SK-N-SH (cell line): ENCODE results near the gene PGM5. TPM values are rescaled to one million over a fixed set of nuclear protein-coding genes. Genes with fewer than 3 reads are reported as not detected.

Experiments
- CTCF ChIA-PET: fragments of 300-600, 350-600 bp; formaldehyde crosslinking; extraction: SDS; loops from one replicate; lab custom pipeline; 2021; lab: Yijun Ruan, JAX
- POLR2A ChIA-PET: fragments of 350-600 bp; sonication (Branson Sonifier 250); formaldehyde crosslinking; extraction: SDS; loops from one replicate; lab custom pipeline; 2020; ENCODE audit warnings: antibody characterized with exemption, inconsistent platforms; lab: Yijun Ruan, JAX
- DNase-seq: peaks from one replicate; pipeline ENCODE4 v3.0.0; 2012
- H2AFZ ChIP-seq: fragments of 200-600 bp; sonication (generic); 2 replicates; pipeline ENCODE4 v1.8.1; 2016; ENCODE audit warnings: antibody characterized with exemption, mild to moderate bottlenecking, low read depth
- H3F3A ChIP-seq: fragments of 200-600 bp; sonication (generic); replicated peaks from 2 replicates; pipeline ENCODE3; 2016; ENCODE audit warnings: antibody characterized with exemption, mild to moderate bottlenecking; ENCODE audit not compliant: insufficient read depth
- H3K27ac ChIP-seq, 2 experiments: fragments of 200-500 bp in 1 of 2; fragments of 200-600 bp in 1 of 2; sonication (Bioruptor generic) in 1 of 2; sonication (generic), shearing (Covaris generic) in 1 of 2; 2 replicates each; pipeline versions ENCODE4 v1.5.1 to v1.6.1; 2014 to 2016; ENCODE audit warnings: low read depth in 2 of 2, inconsistent platforms in 1 of 2, low read length in 1 of 2, mild to moderate bottlenecking in 1 of 2, mixed read lengths in 1 of 2
- H3K27me3 ChIP-seq: fragments of 200-600 bp; sonication (generic), shearing (Covaris generic); 2 replicates; pipeline ENCODE4 v1.6.1; 2016; ENCODE audit warnings: mixed run types; ENCODE audit not compliant: insufficient read depth
- H3K36me3 ChIP-seq, 2 experiments: fragments of 200-500 bp in 1 of 2; fragments of 200-600 bp in 1 of 2; sonication (Bioruptor generic) in 1 of 2; sonication (generic) in 1 of 2; replicated peaks in 1 of 2; 2 replicates each; pipeline versions ENCODE3 to v1.5.1; 2014 to 2016; ENCODE audit warnings: low read length in 1 of 2, mild to moderate bottlenecking in 1 of 2; ENCODE audit not compliant: insufficient read depth in 2 of 2, control insufficient read depth in 1 of 2
- H3K4me1 ChIP-seq, 2 experiments: fragments of 200-500 bp in 1 of 2; fragments of 200-600 bp in 1 of 2; sonication (Bioruptor generic) in 1 of 2; sonication (generic), shearing (Covaris generic) in 1 of 2; 2 replicates each; pipeline versions ENCODE4 v1.5.1 to v1.6.1; 2014 to 2016; ENCODE audit warnings: low read depth in 1 of 2, low read length in 1 of 2, mixed run types in 1 of 2; ENCODE audit not compliant: insufficient read depth in 2 of 2, control insufficient read depth in 1 of 2
- H3K4me2 ChIP-seq: fragments of 200-600 bp; sonication (generic), shearing (Covaris generic); 2 replicates; pipeline ENCODE4 v1.6.1; 2017; ENCODE audit warnings: mixed run types
- H3K4me3 ChIP-seq, 2 experiments: fragments of 200-500 bp in 1 of 2; fragments of 200-600 bp in 1 of 2; sonication (Bioruptor generic) in 1 of 2; sonication (generic), shearing (Covaris generic) in 1 of 2; 2 replicates each; pipeline versions ENCODE4 v1.5.1 to v1.8.1; 2014 to 2016; ENCODE audit warnings: low read depth in 2 of 2, inconsistent platforms in 1 of 2, low read length in 1 of 2, mild to moderate bottlenecking in 1 of 2, mixed read lengths in 1 of 2, moderate library complexity in 1 of 2
- H3K79me2 ChIP-seq: fragments of 200-600 bp; sonication (generic); 2 replicates; pipeline ENCODE4 v1.8.1; 2017; ENCODE audit warnings: mild to moderate bottlenecking; ENCODE audit not compliant: insufficient read depth
- H3K9ac ChIP-seq: fragments of 200-600 bp; sonication (generic); 2 replicates; pipeline ENCODE4 v1.6.1; 2017; ENCODE audit warnings: mixed run types
- H3K9me2 ChIP-seq: fragments of 200-600 bp; sonication (generic); 2 replicates; pipeline ENCODE4 v1.6.1; 2017; ENCODE audit warnings: mixed run types
- H3K9me3 ChIP-seq: fragments of 200-600 bp; sonication (generic); 2 replicates; pipeline ENCODE4 v1.6.1; 2017; ENCODE audit warnings: mixed run types, mild to moderate bottlenecking, moderate library complexity
- H4K20me1 ChIP-seq: fragments of 200-600 bp; sonication (generic); 2 replicates; pipeline ENCODE4 v1.6.1; 2017; ENCODE audit warnings: mild to moderate bottlenecking, mixed run types; ENCODE audit not compliant: insufficient read depth
- CHD2 ChIP-seq: fragments of 150-350 bp; IDR thresholded peaks from 2 replicates; pipeline ENCODE4 v1.6.1; 2018; ENCODE audit warnings: low read length; ENCODE audit not compliant: partially characterized antibody
- FOSL2 ChIP-seq: IDR thresholded peaks from 2 replicates; pipeline ENCODE4 v1.4.0; 2012; ENCODE audit warnings: low read depth, mild to moderate bottlenecking, moderate library complexity, borderline replicate concordance
- FOXJ3 ChIP-seq: sonication (generic); formaldehyde crosslinking; IDR thresholded peaks from 2 replicates; pipeline ENCODE4 v1.5.1; 2020; ENCODE audit warnings: mild to moderate bottlenecking, missing genetic modification reagents
- FOXM1 ChIP-seq: IDR thresholded peaks from 2 replicates; pipeline ENCODE4 v1.4.0; 2012; ENCODE audit warnings: low read depth, mild to moderate bottlenecking
- GABPA ChIP-seq: IDR thresholded peaks from 2 replicates; pipeline ENCODE4 v1.4.0; 2012; ENCODE audit warnings: low read depth, mild to moderate bottlenecking
- GATA2 ChIP-seq: sonication (generic); formaldehyde crosslinking; IDR thresholded peaks from 2 replicates; pipeline ENCODE4 v1.5.0; 2020; ENCODE audit warnings: mild to moderate bottlenecking, missing genetic modification reagents
- JUND ChIP-seq: IDR thresholded peaks from 2 replicates; pipeline ENCODE4 v1.4.0; 2012
- MEF2A ChIP-seq: IDR thresholded peaks from 2 replicates; pipeline ENCODE4 v1.4.0; 2012; ENCODE audit warnings: low read depth, borderline replicate concordance
- MXI1 ChIP-seq: IDR thresholded peaks from 2 replicates; pipeline ENCODE4 v1.6.1; 2012; ENCODE audit warnings: mild to moderate bottlenecking, low read depth, low read length, improper control_type of control experiment
- NFIC ChIP-seq: IDR thresholded peaks from 2 replicates; pipeline ENCODE4 v1.4.0; 2012; ENCODE audit warnings: borderline replicate concordance
- RAD21 ChIP-seq: IDR thresholded peaks from 2 replicates; pipeline ENCODE4 v1.6.1; 2012; ENCODE audit warnings: mild to moderate bottlenecking, low read length
- RCOR1 ChIP-seq: fragments of 150-350 bp; IDR thresholded peaks from 2 replicates; pipeline ENCODE4 v1.6.1; 2017; ENCODE audit warnings: antibody characterized with exemption, low read length
- SIN3A ChIP-seq: IDR thresholded peaks from 2 replicates; pipeline ENCODE4 v1.6.1; 2012; ENCODE audit warnings: low read depth, mild to moderate bottlenecking, low read length, moderate library complexity, borderline replicate concordance
- SMC3 ChIP-seq: IDR thresholded peaks from 2 replicates; pipeline ENCODE4 v1.6.1; 2012; ENCODE audit warnings: low read depth, low read length, improper control_type of control experiment
- TAF1 ChIP-seq: IDR thresholded peaks from 2 replicates; pipeline ENCODE4 v1.6.1; 2012; ENCODE audit warnings: low read depth, mild to moderate bottlenecking, low read length, moderate library complexity, borderline replicate concordance
- TCF12 ChIP-seq: IDR thresholded peaks from 2 replicates; pipeline ENCODE4 v1.4.0; 2012
- TEAD4 ChIP-seq: IDR thresholded peaks from 2 replicates; pipeline ENCODE4 v1.4.0; 2012; ENCODE audit warnings: mild to moderate bottlenecking, borderline replicate concordance; ENCODE audit not compliant: insufficient read depth
- YY1 ChIP-seq: IDR thresholded peaks from 2 replicates; pipeline ENCODE4 v1.4.0; 2012; ENCODE audit warnings: low read depth, mild to moderate bottlenecking
- WGBS: methylation state at CpG from one replicate; pipeline ENCODE4 v1.1.6; 2017; ENCODE audit warnings: low lambda C conversion rate; 5-methylcytosine and 5-hydroxymethylcytosine counted together
- polyA plus RNA-seq, 3 experiments: library from polyadenylated mRNA; depleted of rRNA; stranded (reverse); fragments of >200 nt; gene quantifications; 2 replicates each; pipeline ENCODE4 v1.2.3, GENCODE V29; 2012
- TF ChIP-seq, protein P1 (sequence below): fragments of 150-350 bp; IDR thresholded peaks from 2 replicates; pipeline ENCODE4 v1.6.1; 2017; ENCODE audit warnings: antibody characterized with exemption, low read length, low read depth, borderline replicate concordance
- TF ChIP-seq, protein P2 (sequence below): IDR thresholded peaks from 2 replicates; pipeline ENCODE4 v1.4.0; 2012; ENCODE audit warnings: low read depth, borderline replicate concordance
- TF ChIP-seq, protein P3 (sequence below): fragments of 200-600 bp; sonication (generic); IDR thresholded peaks from 2 replicates; pipeline ENCODE4 v1.6.1; 2017; ENCODE audit warnings: antibody characterized with exemption, mild to moderate bottlenecking, moderate library complexity

The PGM5 gene
- polyA plus RNA-seq, 1 of the 3 experiments (the other 2 are of a cell fraction) = not detected

DNA sequence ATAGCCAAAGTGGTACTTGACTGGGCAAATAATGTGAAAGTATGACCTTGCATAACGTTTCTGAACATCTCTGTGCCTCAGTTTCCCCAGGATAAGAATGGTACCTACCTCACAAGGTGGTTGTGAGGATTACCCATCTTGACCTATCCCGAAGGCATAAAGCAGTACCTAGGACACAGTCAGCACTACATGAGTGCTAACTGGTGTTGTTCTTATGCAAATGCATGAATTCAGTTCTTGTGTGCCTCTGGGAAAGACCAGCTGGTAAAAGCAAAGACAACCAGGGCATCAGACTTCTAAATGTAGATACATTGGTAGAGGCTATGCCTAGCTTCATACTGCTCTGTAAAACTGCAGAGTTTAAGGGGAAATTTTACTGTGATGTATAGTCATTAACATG, 206.1 kb downstream of the PGM5 start:
- H3K27ac ChIP-seq = no peak overlapping the region
- ChIA-PET POLR2A (no interaction called here), CTCF (no interaction called here)
- H3K4me2 ChIP-seq = no peak overlapping the region
- no peak for DNase-seq
- H3F3A ChIP-seq = no peaks in the 10 kb centered on the region
- H3K79me2 ChIP-seq = no peaks in the 10 kb centered on the region
- H3K9me2 ChIP-seq = no peaks in the 10 kb centered on the region
- no peaks in the 10 kb centered on the region for H3K9me3 ChIP-seq
- no peak for TF ChIP-seq RCOR1
- TF ChIP-seq FOXM1 = no peak
- TF ChIP-seq TAF1 = no peak
- no peak for TF ChIP-seq FOXJ3 (CRISPR knock-in tag)
- TF ChIP-seq SMC3 = no peak
- no peak for TF ChIP-seq CHD2
- TF ChIP-seq SIN3A = no peak
- no peak for TF ChIP-seq JUND
- TF ChIP-seq MXI1 = no peak
- TF ChIP-seq, protein P1, sequence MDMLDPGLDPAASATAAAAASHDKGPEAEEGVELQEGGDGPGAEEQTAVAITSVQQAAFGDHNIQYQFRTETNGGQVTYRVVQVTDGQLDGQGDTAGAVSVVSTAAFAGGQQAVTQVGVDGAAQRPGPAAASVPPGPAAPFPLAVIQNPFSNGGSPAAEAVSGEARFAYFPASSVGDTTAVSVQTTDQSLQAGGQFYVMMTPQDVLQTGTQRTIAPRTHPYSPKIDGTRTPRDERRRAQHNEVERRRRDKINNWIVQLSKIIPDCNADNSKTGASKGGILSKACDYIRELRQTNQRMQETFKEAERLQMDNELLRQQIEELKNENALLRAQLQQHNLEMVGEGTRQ = no peak
- TF ChIP-seq GABPA = no peak
- TF ChIP-seq RAD21 = no peak
- TF ChIP-seq YY1 = no peak
- TF ChIP-seq, protein P2, sequence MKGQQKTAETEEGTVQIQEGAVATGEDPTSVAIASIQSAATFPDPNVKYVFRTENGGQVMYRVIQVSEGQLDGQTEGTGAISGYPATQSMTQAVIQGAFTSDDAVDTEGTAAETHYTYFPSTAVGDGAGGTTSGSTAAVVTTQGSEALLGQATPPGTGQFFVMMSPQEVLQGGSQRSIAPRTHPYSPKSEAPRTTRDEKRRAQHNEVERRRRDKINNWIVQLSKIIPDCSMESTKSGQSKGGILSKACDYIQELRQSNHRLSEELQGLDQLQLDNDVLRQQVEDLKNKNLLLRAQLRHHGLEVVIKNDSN = no peak
- no peak for TF ChIP-seq FOSL2
- no peak for TF ChIP-seq GATA2
- no peak for TF ChIP-seq MEF2A
- H2AFZ ChIP-seq = no peak overlapping the region
- no peaks in the 10 kb centered on the region for H4K20me1 ChIP-seq
- H3K27me3 ChIP-seq = peaks cover 27% of the 10 kb centered on the region; the same call in 1 of the 2 replicates
- no peak overlapping the region for H3K4me3 ChIP-seq
- WGBS = 5% methylated on average over 2 of the region's 2 CpGs
- H3K36me3 ChIP-seq = no peaks in the 10 kb centered on the region
- H3K4me1 ChIP-seq = no peaks in the 10 kb centered on the region
- no peak overlapping the region for H3K9ac ChIP-seq

DNA sequence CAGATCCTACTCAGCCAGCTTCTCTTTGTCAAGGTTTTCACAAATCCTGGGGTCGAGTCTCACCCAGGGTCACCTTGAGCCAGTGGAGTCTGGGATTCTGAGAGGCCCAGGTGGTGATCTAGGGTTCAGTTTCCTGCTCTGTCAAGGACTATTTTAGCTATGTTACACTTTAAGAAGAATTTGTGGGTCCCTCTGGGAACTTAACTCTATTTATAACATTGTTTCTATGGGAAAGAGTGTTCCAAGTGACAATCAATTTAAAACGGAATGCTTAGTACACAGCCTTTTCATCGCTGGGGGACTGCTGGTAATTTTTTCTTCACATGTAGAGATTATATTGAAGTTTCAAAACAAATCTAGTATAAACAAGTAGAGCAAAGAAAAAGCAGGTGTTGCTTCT, 211.2 kb downstream of the PGM5 start:
- Histone ChIP-seq H3K4me3 (no peak overlapping the region), H3K4me2 (no peak overlapping the region), H3K27me3 (peaks cover 27% of the 10 kb centered on the region; the same call in 1 of the 2 replicates), H3K4me1 (no peaks in the 10 kb centered on the region), H3K9me2 (no peaks in the 10 kb centered on the region), H2AFZ (no peak overlapping the region), H3K79me2 (no peaks in the 10 kb centered on the region), H3K9ac (no peak overlapping the region), H4K20me1 (no peaks in the 10 kb centered on the region), H3K9me3 (no peaks in the 10 kb centered on the region), H3K27ac (no peak overlapping the region), H3F3A (no peaks in the 10 kb centered on the region), H3K36me3 (no peaks in the 10 kb centered on the region)
- TF ChIP-seq SMC3 = no peak
- TF ChIP-seq NFIC = no peak
- TF ChIP-seq, protein P3, sequence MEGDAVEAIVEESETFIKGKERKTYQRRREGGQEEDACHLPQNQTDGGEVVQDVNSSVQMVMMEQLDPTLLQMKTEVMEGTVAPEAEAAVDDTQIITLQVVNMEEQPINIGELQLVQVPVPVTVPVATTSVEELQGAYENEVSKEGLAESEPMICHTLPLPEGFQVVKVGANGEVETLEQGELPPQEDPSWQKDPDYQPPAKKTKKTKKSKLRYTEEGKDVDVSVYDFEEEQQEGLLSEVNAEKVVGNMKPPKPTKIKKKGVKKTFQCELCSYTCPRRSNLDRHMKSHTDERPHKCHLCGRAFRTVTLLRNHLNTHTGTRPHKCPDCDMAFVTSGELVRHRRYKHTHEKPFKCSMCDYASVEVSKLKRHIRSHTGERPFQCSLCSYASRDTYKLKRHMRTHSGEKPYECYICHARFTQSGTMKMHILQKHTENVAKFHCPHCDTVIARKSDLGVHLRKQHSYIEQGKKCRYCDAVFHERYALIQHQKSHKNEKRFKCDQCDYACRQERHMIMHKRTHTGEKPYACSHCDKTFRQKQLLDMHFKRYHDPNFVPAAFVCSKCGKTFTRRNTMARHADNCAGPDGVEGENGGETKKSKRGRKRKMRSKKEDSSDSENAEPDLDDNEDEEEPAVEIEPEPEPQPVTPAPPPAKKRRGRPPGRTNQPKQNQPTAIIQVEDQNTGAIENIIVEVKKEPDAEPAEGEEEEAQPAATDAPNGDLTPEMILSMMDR = no peak
- no peak for TF ChIP-seq GATA2
- no peak for TF ChIP-seq TCF12
- TF ChIP-seq YY1 = no peak
- no peak for TF ChIP-seq FOSL2
- TF ChIP-seq TEAD4 = no peak
- 6% methylated on average over 3 of the region's 3 CpGs for WGBS
- no peak for DNase-seq
- ChIA-PET POLR2A (no interaction called here), CTCF (interaction anchor here (1.1 to 1.5 kb wide), 2 partner anchors 16 to 17 kb away, joined by 3 to 5 read pairs; no protein-coding TSS in a partner anchor)
